ENCODE measurements around the gene DIMT1. TPM values are rescaled to one million over a fixed set of nuclear protein-coding genes. Genes with fewer than 3 reads are reported as not detected.

DIMT1 gene
- total RNA-seq, 2 donors from 2014 or later = 30.8 to 40.4 TPM

- Mint-ChIP-seq H3K36me3 (peaks cover 8% of the 10 kb centered on the region), H3K9me3 (no peaks in the 10 kb centered on the region), H3K27ac (no peak overlapping the region), H3K4me1 (ENCODE audit: low read depth in 2 of 2) (peaks cover 21 to 25% of the 10 kb centered on the region in 2 donors), H3K4me3 (no peak overlapping the region), H3K27me3 (no peaks in the 10 kb centered on the region)
- DNase-seq (ENCODE audit: low spot score) (no peak), ATAC-seq (no peak)
These were observed 57.0 kb downstream of the DIMT1 start for GRCh38 chr5:62346748-62347147.

DNA sequence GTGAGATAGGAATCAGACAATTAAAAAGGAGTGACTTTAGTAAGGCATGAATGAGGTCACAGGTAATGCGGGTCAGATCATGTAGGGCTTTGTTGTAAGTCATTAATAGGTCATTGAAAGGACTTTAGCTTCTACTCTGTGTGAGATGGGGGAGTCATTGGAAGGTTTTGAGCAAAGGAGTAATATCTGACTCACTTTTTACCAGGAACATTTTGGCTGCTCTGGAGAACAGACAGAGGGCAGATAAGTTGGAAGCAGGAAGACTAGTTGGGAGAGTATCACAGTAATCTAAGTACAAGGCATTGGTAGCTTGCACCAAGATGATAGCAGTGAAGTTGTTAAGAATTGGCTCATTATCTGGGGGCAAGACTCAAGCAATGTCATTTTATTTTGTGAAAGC is 60.3 kb downstream of the DIMT1 start:
- Mint-ChIP-seq H3K36me3 (peaks cover 8% of the 10 kb centered on the region), H3K27me3 (no peaks in the 10 kb centered on the region), H3K9me3 (peaks cover 3% of the 10 kb centered on the region), H3K4me3 (no peak overlapping the region), H3K27ac (peak overlapping the region; percentile 53 to 72), H3K4me1 (ENCODE audit: low read depth in 2 of 2) (peaks cover 39 to 47% of the 10 kb centered on the region in 2 donors)
- no peak for DNase-seq (ENCODE audit: low spot score)
- no peak for ATAC-seq

GRCh38 chr5:62342476-62342837 is 61.2 kb downstream of the DIMT1 start:
- peak in 1 of 2 donors; percentile 23 for ATAC-seq
- H3K27ac Mint-ChIP-seq = peak overlapping the region; percentile 54 to 88
- H3K36me3 Mint-ChIP-seq = peaks cover 8% of the 10 kb centered on the region
- H3K4me3 Mint-ChIP-seq = peak overlapping the region; percentile 71
- DNase-seq (ENCODE audit: low spot score) = no peak
- no peaks in the 10 kb centered on the region for H3K27me3 Mint-ChIP-seq
- H3K4me1 Mint-ChIP-seq (ENCODE audit: low read depth in 2 of 2) = peaks cover 43 to 52% of the 10 kb centered on the region in 2 donors
- peaks cover 3% of the 10 kb centered on the region for H3K9me3 Mint-ChIP-seq

GRCh38 chr5:62341783-62342475 is 61.8 kb downstream of the DIMT1 start:
- no peaks in the 10 kb centered on the region for H3K27me3 Mint-ChIP-seq
- peaks cover 41 to 51% of the 10 kb centered on the region in 2 donors for H3K4me1 Mint-ChIP-seq (ENCODE audit: low read depth in 2 of 2)
- peak overlapping the region; percentile 54 to 88 for H3K27ac Mint-ChIP-seq

GRCh38 chr5:62340979-62341378 is 62.7 kb downstream of the DIMT1 start:
- peaks cover 3% of the 10 kb centered on the region for H3K9me3 Mint-ChIP-seq
- DNase-seq (ENCODE audit: low spot score) (no peak), ATAC-seq (no peak)
- H3K27me3 Mint-ChIP-seq = no peaks in the 10 kb centered on the region
- peak overlapping the region; percentile 71 for H3K4me3 Mint-ChIP-seq
- peaks cover 8% of the 10 kb centered on the region for H3K36me3 Mint-ChIP-seq
- H3K27ac Mint-ChIP-seq = peak overlapping the region; percentile 54 to 88
- peaks cover 46 to 54% of the 10 kb centered on the region in 2 donors for H3K4me1 Mint-ChIP-seq (ENCODE audit: low read depth in 2 of 2)

More at GRCh38 chr5:62341783-62342475, 61.8 kb downstream of the DIMT1 start:
- no peak for DNase-seq (ENCODE audit: low spot score)
- Mint-ChIP-seq H3K36me3 (peaks cover 8% of the 10 kb centered on the region), H3K9me3 (peaks cover 3% of the 10 kb centered on the region), H3K4me3 (peak overlapping the region; percentile 71)
- ATAC-seq = peak in 1 of 2 donors; percentile 70

- ATAC-seq (no peak), DNase-seq (ENCODE audit: low spot score) (no peak)
- peaks cover 48 to 58% of the 10 kb centered on the region in 2 donors for H3K4me1 Mint-ChIP-seq (ENCODE audit: low read depth in 2 of 2)
- no peaks in the 10 kb centered on the region for H3K27me3 Mint-ChIP-seq
- H3K27ac Mint-ChIP-seq = no peak overlapping the region
- peaks cover 3% of the 10 kb centered on the region for H3K9me3 Mint-ChIP-seq
- no peak overlapping the region for H3K4me3 Mint-ChIP-seq
- peaks cover 8% of the 10 kb centered on the region for H3K36me3 Mint-ChIP-seq
These were observed 63.3 kb downstream of the DIMT1 start for GRCh38 chr5:62340392-62340791.

Other genes starting within 250 kb of the DIMT1 start
- 100 to 1,000 TPM; 190 to 201 TPM for gene KIF2A, start 97.7 kb downstream of the DIMT1 start, total RNA-seq
- gene IPO11, start 8.9 kb upstream of the DIMT1 start, total RNA-seq = 10 to 100 TPM; 33.5 to 77.2 TPM
- gene LRRC70, start 174.9 kb upstream of the DIMT1 start, total RNA-seq = 1 to 10 TPM in 1 of 2 donors, under 1 TPM in 1; 0.95 to 3.3 TPM

All from natural killer cell treated with Interleukin-12 subunit alpha and Interleukin-12 subunit beta and Interleukin-15 and Interleukin-18, amount 100 ng/mL, for 72 hours (primary cell).